GM12878 (cell line): ENCODE results near the gene MS4A12. TPM values are rescaled to one million over a fixed set of nuclear protein-coding genes. Genes with fewer than 3 reads are reported as not detected.

ENCODE experiments used
- ATF3 ChIP-seq: IDR thresholded peaks from 2 replicates; pipeline ENCODE4 v1.6.1; 2011; ENCODE audit warnings: low read depth, mild to moderate bottlenecking, low read length, moderate library complexity, borderline replicate concordance; ENCODE audit errors: extremely low read depth
- BHLHE40 ChIP-seq, 2 experiments: fragments of 450-650 bp in 1 of 2; IDR thresholded peaks; 2 replicates each; pipeline ENCODE4 v1.6.1; 2011 to 2017; ENCODE audit warnings: low read depth in 2 of 2, borderline replicate concordance in 1 of 2, improper control_type of control experiment in 1 of 2, low read length in 1 of 2, mild to moderate bottlenecking in 1 of 2
- CHD2 ChIP-seq: IDR thresholded peaks from 2 replicates; pipeline ENCODE4 v1.6.1; 2011; ENCODE audit warnings: low read depth, low read length, improper control_type of control experiment, borderline replicate concordance
- DPF2 ChIP-seq: fragments of 450-650 bp; IDR thresholded peaks from 2 replicates; pipeline ENCODE4 v1.6.1; 2017; ENCODE audit warnings: mild to moderate bottlenecking
- EGR1 ChIP-seq, 2 experiments: IDR thresholded peaks; 1 replicate in 1 of 2; 2 replicates in 1 of 2; pipeline ENCODE4 v1.6.1; 2011 to 2012; ENCODE audit warnings: low read depth in 2 of 2, low read length in 2 of 2, borderline replicate concordance in 1 of 2, mild to moderate bottlenecking in 1 of 2, moderate library complexity in 1 of 2
- JUNB ChIP-seq: IDR thresholded peaks from 2 replicates; pipeline ENCODE4 v1.6.1; 2016; ENCODE audit warnings: antibody characterized with exemption, mild to moderate bottlenecking
- POLR2AphosphoS2 ChIP-seq: IDR thresholded peaks from 2 replicates; pipeline ENCODE4 v1.6.1; 2011; ENCODE audit warnings: low read depth, mild to moderate bottlenecking, low read length, improper control_type of control experiment, moderate library complexity
- RUNX3 ChIP-seq: IDR thresholded peaks from 2 replicates; pipeline ENCODE4 v1.6.1; 2012; ENCODE audit warnings: low read length, inconsistent platforms
- SMARCA5 ChIP-seq: fragments of 450-650 bp; IDR thresholded peaks from 2 replicates; pipeline ENCODE4 v1.6.1; 2017; ENCODE audit warnings: mild to moderate bottlenecking
- TAF1 ChIP-seq: IDR thresholded peaks from 2 replicates; pipeline ENCODE4 v1.6.1; 2011; ENCODE audit warnings: mild to moderate bottlenecking, low read depth, low read length, borderline replicate concordance
- ZBED1 ChIP-seq: IDR thresholded peaks from 2 replicates; pipeline ENCODE4 v1.6.1; 2016; ENCODE audit warnings: borderline replicate concordance
- ZNF592 ChIP-seq: fragments of 450-650 bp; IDR thresholded peaks from 2 replicates; pipeline ENCODE4 v1.6.1; 2017; ENCODE audit warnings: mild to moderate bottlenecking, moderate library complexity
- polyA plus RNA-seq, 11 experiments: library from polyadenylated mRNA; depleted of rRNA in 4 of 11; unstranded in 6 of 11; stranded (reverse) in 5 of 11; fragments of >200 nt; fragmentation: Nextera tagmentation in 4 of 11; fragmentation: Illumina TruSeq in 1 of 11; extraction: Ambion mirVana in 4 of 11; extraction: Trizol in 1 of 11; gene quantifications; 1 replicate in 1 of 11; 2 replicates in 10 of 11; pipeline versions ENCODE4 v1.2.1 to v1.2.3, GENCODE V29; 2011 to 2016; ENCODE audit warnings: inconsistent platforms in 2 of 11, missing spikeins in 2 of 11, low read depth in 1 of 11
- total RNA-seq, 4 experiments: library from RNA; depleted of rRNA in 3 of 4; stranded (reverse); fragments of >200 nt in 3 of 4; fragmentation: Illumina TruSeq in 1 of 4; extraction: Trizol in 1 of 4; gene quantifications; 2 replicates each; pipeline versions ENCODE4 v1.2.1 to v1.2.3, GENCODE V29; 2013 to 2021
- TF ChIP-seq, protein P1 (sequence below): fragments of 450-650 bp; formaldehyde crosslinking; IDR thresholded peaks from 2 replicates; pipeline ENCODE4 v1.4.0; 2022; ENCODE audit warnings: mild to moderate bottlenecking, moderate library complexity
- TF ChIP-seq, protein P2 (sequence below): fragments of 450-650 bp; IDR thresholded peaks from 2 replicates; pipeline ENCODE4 v1.6.1; 2014; ENCODE audit warnings: mild to moderate bottlenecking
- TF ChIP-seq, protein P3 (sequence below): IDR thresholded peaks from 2 replicates; pipeline ENCODE4 v1.6.1; 2012; ENCODE audit warnings: improper control_type of control experiment, low read depth, low read length; ENCODE audit not compliant: insufficient replicate concordance

The MS4A12 gene
- total and polyA plus RNA-seq, 10 of the 15 experiments (the other 5 are each of a cell fraction or from before 2014, with no cell fraction given) = 0.05 TPM; not detected in 9

DNA sequence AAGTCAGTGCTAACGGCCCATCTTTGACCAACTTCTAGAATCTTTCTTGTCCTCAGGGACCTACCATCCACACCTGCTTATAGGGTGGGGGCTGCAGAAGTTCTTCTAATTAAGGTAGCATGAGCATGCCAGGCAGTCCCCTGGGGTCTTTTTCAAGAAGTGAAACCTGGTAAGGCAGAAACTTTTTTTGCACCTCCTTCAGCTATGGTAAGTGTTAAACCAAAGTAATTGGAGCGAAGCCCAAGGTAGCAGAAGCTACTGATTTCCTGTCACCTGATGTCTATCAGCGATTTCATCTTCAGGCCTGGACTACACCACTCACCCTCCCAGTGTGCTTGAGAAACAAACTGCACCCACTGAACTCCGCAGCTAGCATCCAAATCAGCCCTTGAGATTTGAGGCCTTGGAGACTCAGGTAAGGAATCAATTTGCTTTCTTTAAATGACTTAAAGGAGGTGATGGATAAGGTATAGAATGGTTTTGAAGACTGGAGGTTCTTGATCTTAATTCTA lies 37.0 kb upstream of the MS4A12 start, which contains the start of gene MS4A1 (continued):
- TF ChIP-seq BHLHE40 (IDR thresholded peaks at IDR 0.05; ENCODE audit: borderline replicate concordance in 1 of 2, low read depth in 2 of 2, low read length in 1 of 2) (peak; percentile 94 to 95), CHD2 (peak; percentile 91; the same call in 1 of the 2 replicates), JUNB (peak; percentile 66), RUNX3 (peak; percentile 86), DPF2 (peak; percentile 99), EGR1 (IDR thresholded peaks at IDR 0.05; ENCODE audit: borderline replicate concordance in 1 of 2, low read depth in 2 of 2, low read length in 2 of 2) (peak in 1 of 2 experiments; percentile 45; a peak in 1 of 3 replicates), POLR2AphosphoS2 (peak; percentile 89), TAF1 (peak; percentile 91), ZBED1 (peak; percentile 47; the same call in 1 of the 2 replicates), ZNF592 (no peak), SMARCA5 (no peak; the same call in 1 of the 2 replicates), ATF3 (peak; percentile 25; the same call in 1 of the 2 replicates)
- TF ChIP-seq, protein P1, sequence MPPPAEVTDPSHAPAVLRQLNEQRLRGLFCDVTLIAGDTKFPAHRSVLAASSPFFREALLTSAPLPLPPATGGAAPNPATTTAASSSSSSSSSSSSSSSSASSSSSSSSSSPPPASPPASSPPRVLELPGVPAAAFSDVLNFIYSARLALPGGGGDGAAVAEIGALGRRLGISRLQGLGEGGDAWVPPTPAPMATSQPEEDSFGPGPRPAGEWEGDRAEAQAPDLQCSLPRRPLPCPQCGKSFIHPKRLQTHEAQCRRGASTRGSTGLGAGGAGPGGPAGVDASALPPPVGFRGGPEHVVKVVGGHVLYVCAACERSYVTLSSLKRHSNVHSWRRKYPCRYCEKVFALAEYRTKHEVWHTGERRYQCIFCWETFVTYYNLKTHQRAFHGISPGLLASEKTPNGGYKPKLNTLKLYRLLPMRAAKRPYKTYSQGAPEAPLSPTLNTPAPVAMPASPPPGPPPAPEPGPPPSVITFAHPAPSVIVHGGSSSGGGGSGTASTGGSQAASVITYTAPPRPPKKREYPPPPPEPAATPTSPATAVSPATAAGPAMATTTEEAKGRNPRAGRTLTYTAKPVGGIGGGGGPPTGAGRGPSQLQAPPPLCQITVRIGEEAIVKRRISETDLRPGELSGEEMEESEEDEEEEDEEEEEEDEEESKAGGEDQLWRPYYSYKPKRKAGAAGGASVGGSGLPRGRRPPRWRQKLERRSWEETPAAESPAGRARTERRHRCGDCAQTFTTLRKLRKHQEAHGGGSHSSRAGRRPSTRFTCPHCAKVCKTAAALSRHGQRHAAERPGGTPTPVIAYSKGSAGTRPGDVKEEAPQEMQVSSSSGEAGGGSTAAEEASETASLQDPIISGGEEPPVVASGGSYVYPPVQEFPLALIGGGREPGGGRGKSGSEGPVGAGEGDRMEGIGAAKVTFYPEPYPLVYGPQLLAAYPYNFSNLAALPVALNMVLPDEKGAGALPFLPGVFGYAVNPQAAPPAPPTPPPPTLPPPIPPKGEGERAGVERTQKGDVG = no peak
- TF ChIP-seq, protein P2, sequence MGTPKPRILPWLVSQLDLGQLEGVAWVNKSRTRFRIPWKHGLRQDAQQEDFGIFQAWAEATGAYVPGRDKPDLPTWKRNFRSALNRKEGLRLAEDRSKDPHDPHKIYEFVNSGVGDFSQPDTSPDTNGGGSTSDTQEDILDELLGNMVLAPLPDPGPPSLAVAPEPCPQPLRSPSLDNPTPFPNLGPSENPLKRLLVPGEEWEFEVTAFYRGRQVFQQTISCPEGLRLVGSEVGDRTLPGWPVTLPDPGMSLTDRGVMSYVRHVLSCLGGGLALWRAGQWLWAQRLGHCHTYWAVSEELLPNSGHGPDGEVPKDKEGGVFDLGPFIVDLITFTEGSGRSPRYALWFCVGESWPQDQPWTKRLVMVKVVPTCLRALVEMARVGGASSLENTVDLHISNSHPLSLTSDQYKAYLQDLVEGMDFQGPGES = no peak
- TF ChIP-seq, protein P3, sequence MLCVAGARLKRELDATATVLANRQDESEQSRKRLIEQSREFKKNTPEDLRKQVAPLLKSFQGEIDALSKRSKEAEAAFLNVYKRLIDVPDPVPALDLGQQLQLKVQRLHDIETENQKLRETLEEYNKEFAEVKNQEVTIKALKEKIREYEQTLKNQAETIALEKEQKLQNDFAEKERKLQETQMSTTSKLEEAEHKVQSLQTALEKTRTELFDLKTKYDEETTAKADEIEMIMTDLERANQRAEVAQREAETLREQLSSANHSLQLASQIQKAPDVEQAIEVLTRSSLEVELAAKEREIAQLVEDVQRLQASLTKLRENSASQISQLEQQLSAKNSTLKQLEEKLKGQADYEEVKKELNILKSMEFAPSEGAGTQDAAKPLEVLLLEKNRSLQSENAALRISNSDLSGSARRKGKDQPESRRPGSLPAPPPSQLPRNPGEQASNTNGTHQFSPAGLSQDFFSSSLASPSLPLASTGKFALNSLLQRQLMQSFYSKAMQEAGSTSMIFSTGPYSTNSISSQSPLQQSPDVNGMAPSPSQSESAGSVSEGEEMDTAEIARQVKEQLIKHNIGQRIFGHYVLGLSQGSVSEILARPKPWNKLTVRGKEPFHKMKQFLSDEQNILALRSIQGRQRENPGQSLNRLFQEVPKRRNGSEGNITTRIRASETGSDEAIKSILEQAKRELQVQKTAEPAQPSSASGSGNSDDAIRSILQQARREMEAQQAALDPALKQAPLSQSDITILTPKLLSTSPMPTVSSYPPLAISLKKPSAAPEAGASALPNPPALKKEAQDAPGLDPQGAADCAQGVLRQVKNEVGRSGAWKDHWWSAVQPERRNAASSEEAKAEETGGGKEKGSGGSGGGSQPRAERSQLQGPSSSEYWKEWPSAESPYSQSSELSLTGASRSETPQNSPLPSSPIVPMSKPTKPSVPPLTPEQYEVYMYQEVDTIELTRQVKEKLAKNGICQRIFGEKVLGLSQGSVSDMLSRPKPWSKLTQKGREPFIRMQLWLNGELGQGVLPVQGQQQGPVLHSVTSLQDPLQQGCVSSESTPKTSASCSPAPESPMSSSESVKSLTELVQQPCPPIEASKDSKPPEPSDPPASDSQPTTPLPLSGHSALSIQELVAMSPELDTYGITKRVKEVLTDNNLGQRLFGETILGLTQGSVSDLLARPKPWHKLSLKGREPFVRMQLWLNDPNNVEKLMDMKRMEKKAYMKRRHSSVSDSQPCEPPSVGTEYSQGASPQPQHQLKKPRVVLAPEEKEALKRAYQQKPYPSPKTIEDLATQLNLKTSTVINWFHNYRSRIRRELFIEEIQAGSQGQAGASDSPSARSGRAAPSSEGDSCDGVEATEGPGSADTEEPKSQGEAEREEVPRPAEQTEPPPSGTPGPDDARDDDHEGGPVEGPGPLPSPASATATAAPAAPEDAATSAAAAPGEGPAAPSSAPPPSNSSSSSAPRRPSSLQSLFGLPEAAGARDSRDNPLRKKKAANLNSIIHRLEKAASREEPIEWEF = peak; percentile 53
